Measurements from ENCODE around the gene FPGS. TPM values are rescaled to one million over a fixed set of nuclear protein-coding genes. Genes with fewer than 3 reads are reported as not detected.
A peak's percentile ranks its signal among the peaks of the same experiment; 100 is the strongest.
"Not testable (repeated sequence)": the region's sequence is repeated elsewhere in the genome, so short reads cannot be mapped to it uniquely, and the experiment has no call there.

Gene FPGS
- total RNA-seq, 1 donor from 2014 or later = 36.5 TPM

DNA sequence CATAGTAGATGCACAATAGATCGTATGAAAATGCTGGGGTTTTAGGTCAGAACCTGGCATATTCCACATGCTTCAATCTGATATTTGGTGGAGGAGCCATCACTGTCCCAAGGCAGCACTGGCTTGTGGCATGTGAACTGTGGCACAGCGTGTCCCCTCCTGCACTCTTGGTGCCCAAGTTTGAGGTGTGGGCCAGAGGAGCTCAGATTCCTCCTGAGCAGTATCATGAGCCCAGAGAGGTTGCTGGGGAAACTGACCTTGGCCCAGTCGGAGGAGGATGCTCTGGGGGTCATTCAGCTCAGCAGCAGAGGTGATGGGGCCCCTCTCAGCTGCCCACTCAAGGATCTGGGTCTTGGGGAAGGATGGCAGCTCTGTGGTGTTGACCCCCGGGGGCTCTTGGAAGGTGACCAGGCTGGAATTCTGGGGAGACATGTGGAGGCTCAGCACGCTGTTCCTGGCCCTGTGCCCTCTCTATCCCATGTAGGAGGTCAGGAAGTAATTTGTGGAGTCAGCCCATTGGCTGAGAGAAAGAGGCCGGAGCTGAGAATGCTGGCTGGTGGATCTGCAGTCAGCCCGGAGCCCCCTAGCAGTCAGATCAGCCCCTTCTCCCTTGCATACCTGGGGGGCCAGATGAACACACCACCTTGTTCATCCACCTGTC lies 23.7 kb downstream of the FPGS start:
- DNase-seq (ENCODE audit: low spot score) = no peak
- intact Hi-C loops (cut with DNase I) = loop anchor here (5.0 kb wide), 1 partner anchor 36 kb away; no protein-coding TSS in a partner anchor

DNA sequence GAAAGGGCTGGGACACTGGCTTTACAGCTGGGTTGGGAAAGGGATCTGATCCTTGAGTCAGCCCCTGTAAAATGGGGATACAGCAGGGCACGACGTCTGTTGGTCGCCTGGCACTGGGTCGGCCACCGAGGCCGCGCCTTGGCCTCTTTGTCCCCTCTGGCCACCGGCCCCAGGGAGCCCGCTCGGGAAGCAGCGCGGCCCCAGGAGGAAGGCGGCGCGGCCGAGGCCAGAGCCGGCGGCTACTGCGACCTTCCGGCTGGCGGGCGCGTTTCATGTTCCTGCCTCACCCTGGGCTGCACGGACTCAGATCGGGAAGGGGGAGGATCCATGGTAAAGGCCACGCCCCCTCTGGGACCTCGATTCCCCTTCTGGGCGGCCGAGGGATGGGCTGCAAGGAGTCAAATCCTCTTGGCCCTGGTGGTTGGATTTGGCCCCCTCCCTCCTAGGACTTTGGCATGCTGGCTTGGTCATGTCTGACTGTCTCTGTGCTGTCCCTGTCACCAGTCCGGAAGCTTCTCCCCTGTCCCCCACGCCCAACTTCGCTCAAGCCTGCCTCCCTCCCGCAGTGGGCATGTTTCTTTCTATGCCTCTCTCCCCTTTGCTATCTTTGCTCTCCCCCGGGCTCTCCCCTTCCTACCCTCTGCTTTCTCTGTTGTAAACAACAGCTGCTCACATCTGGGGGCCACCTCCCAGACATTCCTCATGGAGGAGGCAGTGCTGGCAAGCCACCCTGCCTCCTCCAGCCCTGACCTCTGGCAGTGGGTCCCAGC lies 25.8 kb downstream of the FPGS start:
- intact Hi-C loops (cut with DNase I) = loop anchor here (5.0 kb wide), 1 partner anchor 34 kb away; no protein-coding TSS in a partner anchor
- DNase-seq (ENCODE audit: low spot score) = peak; percentile 94

DNA sequence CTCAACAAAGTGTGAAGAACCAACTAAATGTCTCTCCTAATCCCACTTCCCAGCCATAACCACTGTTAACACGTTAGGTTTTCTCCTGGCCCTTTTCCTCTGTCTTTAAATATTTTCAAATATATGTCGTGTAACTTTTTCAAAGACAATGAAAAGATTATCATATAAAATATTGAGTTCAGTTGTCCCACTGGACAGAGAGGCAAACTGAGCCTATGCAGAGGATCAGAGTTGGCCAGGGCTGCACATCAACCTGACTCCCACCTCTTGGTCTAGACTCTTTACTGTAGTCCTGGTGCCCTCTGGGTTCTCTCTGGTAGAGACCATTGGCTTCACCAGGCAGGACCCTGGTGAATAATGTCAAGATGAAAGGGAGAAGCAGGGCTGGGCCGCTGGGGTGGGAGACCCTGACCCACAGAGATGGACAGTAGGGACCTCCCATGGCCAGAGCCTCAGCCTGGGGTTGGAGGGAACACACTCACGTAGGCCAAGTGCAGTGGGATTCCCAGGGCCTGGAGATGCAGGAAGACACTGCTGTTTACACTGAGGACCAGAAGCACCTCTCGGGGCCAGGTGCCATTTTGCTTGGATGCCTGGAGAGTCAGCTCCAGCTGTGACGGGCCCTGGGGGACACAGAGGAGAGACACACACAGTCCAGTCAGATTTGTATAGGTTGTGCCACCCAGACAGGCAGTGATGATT lies 26.7 kb downstream of the FPGS start:
- intact Hi-C loops (cut with DNase I) = loop anchor here (5.0 kb wide), 1 partner anchor 33 kb away; no protein-coding TSS in a partner anchor
- DNase-seq (ENCODE audit: low spot score) = no peak

DNA sequence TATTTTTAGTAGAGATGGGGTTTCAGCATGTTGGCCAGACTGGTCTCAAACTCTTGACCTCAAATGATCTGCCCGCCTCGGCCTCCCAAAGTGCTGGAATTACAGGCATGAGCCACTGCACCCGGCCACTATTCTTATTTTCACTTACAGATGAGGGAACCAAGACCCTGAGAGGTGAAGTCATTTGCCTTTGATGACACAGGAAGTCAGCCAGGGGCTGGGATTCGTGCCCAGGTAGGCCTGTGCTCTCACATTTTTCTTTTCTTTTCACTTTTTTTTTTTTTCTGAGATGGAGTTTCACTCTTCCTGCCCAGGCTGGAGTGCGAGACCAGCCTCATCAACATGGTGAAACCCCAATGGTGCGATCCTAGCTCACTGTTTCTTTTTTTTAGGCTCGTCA lies 29.6 kb downstream of the FPGS start:
- DNase-seq (ENCODE audit: low spot score) = no peak
- intact Hi-C loops (cut with DNase I) = no loop called here

DNA sequence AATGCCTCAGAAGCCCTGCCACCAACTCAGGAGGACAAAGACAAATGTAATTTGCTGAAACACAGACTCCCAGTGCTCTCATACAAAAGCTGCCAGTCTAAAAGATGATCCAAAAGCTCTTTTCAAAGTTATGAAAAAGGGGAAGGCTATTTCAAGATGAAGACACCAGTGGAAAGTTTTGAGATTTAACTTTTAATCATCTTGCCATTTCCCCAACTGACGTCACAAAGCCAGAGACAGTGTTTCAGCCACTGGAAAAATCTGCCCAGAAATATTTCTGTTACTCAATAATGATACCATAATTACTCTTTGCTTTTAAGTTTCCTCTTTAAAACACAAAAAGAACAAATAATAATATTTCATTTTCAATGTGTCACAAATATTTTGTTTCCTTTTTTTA lies 30.9 kb downstream of the FPGS start:
- intact Hi-C loops (cut with DNase I) = no loop called here
- DNase-seq (ENCODE audit: low spot score) = no peak

DNA sequence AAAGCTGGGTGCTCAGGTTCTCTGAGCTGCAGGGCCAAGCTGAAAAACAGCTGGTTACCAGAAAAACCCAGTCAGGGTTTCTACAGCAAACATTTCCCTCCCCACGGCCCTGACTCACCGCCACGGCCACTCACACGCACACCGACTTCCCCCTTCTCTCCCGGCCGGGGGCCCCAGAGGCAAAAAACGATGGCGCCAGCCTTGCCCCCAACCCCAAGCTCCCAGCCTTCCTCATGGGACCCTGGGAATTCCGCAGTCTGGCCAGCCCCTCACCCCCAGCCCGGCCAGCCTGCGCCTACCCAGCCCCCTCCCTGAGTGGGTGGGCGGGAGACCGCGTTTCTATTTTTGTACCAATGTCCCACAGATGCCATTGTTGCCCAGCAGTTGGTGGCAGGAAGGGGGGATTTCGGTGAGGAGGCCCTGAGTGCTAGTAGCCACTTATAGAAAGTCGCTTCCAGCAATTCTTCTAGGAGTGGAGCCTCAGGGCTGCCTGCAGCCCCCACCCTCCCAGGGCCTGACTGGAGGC lies 33.4 kb downstream of the FPGS start:
- intact Hi-C loops (cut with DNase I) = no loop called here
- DNase-seq (ENCODE audit: low spot score) = no peak

DNA sequence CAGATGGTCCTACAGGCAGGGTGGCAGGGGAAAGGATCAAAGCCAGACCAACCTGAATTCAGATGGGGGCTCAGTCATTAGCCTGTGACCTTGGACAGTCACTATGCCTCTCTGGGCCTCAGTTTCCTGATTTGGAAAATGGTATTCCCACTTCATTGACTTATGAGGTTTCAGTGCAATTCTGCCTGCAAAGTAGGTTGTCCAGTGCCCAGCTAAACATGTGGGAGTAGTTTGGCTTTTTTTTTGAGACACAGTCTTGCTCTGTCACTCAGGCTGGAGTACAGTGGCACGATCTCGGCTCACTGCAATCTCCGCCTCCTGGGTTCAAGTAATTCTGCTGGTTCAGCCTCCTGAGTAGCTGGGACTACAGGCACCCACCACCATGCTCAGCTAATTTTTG lies 33.9 kb downstream of the FPGS start:
- DNase-seq (ENCODE audit: low spot score); intact Hi-C loops (cut with DNase I): not testable (repeated sequence)

DNA sequence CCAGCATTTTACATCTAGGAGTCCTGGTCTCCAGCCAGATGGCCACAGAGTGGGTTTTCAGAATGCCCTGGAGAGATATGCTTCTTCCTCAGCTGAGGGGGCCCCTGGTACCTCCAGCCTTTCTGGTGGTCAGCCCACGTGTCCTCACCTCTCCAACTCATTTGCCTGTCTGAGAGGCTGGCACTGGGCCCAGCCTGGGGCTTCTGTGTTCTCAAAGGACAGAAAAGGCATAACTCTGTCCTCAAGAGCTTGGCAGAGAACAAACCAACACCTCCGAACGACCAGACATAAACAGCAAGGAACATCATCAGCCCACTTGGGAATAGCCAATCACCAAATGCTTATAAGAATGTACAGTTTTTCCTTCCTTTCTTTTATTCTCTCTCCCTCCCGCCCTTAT lies 34.7 kb downstream of the FPGS start:
- intact Hi-C loops (cut with DNase I) = no loop called here
- no peak for DNase-seq (ENCODE audit: low spot score)

DNA sequence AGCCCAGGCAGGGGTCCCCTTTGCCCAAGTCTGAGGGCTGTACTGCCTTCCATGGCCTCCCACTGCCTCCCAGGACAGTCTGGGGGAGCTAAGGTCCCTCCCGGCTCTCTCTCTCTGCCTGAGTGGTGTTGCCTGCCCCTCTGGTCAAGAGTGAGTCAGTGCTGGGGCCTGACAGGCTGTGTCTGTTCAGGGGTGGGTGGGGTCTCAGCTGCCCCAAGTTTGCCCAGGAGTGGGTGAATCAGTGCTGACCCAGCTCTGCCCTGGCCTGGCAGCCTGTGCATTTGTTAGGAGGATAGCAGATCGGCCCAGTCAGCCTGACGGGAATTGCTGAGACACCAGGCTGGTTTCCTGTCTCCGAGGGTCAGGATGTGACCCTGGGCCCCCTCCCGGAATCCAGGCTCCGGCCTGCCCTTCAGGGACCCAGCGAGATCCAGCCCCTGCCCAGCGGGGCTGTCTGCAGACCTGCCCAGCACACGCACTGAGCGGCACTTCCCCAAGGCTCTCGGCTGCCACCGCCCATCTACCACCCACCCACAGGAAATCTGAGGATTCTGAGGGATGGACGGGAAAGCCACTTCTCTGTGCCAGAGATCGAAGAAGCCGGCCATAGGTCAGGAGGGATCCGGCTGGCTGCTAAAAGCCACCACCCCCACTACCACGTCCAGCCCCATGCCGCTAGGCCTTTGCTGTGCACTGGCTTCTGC lies 35.8 kb downstream of the FPGS start:
- intact Hi-C loops (cut with DNase I) = no loop called here
- peak; percentile 87 for DNase-seq (ENCODE audit: low spot score)

DNA sequence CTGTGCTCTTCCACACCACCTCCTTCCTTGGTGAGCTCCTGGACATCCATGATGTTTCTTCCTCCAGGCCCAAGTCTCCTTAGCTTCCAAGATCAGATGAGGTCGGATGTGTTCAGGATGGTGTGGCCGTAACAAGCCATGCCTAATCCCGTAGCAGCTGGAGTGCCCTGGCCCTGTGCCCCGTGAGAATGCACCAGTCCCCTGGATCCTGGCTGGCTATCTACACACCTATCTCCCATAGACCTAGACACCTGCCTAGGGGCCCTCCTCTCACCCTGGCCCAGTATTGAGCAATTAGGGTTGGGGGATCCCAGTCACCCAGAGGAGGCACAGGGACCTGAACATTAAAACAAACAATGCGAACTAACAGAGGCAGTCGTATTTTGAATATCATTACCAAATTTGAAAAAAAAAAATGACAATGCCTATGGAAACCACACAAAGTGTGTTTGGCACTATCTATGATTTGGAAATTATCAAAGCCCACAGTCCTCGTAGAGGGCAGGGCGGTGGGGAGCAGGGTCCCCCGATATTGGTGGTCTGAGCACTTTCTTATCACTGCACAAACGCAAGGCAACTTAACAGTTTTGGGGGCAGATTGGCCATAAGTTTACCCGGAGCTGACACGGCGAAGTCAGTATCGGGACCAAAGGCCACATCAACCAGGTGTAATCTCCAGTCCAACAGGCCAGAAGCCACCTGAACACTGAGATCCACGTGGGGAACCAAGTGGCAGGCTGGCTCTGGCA lies 38.6 kb downstream of the FPGS start:
- no peak for DNase-seq (ENCODE audit: low spot score)
- intact Hi-C loops (cut with DNase I) = no loop called here

DNA sequence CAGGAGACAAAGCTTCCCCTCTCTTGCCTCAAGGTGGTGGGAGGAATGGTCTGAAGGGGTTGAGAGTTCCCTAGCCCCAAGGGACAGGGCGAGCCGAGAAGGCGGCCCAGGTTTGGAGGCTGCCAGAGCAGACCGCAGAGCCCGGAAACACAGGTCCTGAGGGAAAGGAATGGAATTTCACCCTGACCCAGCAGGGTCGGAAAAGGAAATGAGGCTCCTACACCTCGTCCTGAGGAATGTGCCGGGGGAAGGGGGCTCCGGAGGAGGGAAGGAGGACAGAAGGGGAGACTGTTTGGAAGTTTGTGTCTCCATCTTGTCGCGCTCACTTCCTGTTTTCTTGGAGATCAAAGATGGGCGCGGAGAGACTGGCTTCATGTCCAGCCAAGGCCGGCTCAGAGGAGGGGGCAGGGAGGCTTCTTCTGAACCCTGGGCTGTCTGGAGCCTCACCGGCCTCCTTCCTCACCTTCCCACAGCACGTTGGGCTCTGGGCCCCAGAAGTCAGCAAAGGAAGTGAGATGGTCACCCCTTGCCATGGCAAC lies 42.2 kb downstream of the FPGS start:
- intact Hi-C loops (cut with DNase I) = no loop called here
- DNase-seq (ENCODE audit: low spot score) = no peak

DNA sequence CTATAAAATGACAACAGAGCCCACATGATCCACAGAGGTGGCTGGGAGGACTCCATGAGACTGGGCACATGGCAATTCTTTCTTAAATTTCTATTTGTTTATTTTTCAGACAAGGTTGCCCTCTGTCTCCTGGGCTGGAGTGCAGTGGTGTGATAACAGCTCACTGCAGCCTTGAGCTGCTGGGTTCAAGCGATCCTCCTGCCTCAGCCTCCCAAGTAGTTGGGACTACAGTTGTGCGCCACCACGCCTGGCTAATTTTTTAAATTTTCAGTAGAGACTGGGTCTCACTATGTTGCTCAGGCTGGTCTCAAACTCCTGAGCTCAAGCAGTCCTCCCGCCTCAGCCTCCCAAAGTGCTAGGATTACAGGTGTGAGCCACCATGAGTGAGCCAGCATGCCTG lies 42.9 kb downstream of the FPGS start:
- DNase-seq (ENCODE audit: low spot score); intact Hi-C loops (cut with DNase I): not testable (repeated sequence)

DNA sequence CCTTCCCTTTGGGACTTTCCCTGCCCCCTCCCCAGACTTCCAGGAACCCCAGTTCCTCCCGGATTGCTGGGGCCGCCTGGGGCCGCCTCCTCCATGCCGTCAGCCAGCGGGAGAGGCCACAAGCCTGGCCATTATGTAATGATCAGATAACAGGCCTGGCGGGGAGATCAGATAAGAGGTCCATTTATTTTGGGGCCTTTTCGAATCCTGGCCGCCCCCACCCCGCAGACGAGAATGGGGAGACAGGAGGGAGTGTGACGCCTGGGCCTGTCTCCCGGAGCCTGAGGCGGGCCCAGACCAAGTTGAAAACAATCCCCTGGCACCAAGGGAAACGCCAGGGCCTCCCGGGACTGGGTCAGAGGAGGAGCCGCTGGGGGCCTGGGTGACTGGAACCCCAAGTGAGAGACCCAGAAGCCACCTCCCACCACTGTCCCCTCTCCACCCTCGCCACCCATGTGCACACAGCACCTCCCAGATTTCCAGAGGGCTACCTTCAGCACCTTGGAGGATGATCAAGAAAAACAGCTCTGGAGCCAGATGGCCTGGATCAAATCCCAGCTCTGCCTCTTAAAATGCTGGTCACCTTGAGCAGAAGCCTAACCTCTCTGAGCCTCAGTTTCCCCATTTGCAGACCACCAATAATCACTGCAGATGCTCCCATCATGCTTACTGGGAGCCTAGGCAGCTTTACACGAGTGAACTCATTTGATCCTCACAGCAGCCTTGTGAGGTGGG lies 43.9 kb downstream of the FPGS start:
- intact Hi-C loops (cut with DNase I) = no loop called here
- DNase-seq (ENCODE audit: low spot score) = no peak

DNA sequence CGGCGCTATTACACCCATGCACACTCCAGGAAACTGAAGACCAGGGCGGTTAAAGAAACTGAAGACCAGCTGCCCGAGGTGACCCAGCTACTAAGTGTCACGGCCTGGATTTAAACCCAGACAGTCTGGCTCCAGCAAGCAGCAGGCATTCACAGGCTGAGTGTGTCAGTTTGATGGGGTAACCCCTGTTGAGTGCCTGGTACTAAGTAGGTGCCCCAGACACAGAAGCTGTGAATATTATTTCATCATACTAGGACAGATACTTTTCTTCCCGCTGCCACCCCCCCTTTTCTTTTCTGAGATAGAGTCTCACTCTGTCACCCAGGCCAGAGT lies 44.5 kb downstream of the FPGS start:
- DNase-seq (ENCODE audit: low spot score) = no peak
- intact Hi-C loops (cut with DNase I) = no loop called here

DNA sequence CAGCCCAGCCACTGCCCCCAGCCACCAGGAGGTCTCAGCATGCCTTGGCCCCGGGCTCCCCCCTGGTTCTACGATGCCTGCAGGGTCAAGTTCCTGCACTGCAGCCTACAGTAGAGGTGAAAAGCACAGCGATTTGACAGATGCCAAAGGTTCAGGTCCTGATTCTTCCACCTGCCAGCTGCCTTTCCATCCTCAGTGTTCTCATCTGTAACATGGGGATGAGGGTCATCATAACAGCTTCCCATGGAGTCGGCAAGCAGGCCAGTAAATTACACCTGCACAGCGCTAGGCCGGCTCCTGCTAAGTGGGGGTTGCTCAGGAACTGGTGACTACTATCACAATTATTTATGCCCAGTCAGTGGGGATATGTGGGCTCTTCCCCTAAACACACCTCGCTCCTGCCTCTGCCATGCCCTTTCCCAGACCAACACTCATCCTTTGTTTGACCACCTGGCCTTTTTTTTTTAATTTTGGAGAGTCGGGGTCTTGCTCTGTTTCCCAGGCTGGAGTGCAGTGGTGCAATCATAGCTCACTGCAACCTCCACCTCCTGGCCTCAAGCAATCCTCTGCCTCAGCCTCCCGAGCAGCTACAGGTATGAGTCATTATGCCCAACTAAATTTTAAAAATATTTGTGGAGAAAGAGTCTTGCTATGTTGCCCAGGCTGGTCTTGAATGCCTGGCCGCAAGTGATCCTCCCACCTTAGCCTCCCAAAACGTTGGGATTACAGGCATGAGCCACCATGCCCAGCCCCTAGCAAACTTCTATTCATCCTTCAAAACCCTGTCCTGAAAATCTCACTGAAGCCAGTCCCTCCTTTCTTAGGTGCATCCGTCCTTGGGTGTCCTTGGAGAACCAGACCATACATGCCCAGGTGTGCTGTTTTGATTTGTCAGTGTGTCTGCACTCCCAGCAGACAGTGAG lies 45.4 kb downstream of the FPGS start:
- DNase-seq (ENCODE audit: low spot score) = no peak
- intact Hi-C loops (cut with DNase I) = no loop called here

DNA sequence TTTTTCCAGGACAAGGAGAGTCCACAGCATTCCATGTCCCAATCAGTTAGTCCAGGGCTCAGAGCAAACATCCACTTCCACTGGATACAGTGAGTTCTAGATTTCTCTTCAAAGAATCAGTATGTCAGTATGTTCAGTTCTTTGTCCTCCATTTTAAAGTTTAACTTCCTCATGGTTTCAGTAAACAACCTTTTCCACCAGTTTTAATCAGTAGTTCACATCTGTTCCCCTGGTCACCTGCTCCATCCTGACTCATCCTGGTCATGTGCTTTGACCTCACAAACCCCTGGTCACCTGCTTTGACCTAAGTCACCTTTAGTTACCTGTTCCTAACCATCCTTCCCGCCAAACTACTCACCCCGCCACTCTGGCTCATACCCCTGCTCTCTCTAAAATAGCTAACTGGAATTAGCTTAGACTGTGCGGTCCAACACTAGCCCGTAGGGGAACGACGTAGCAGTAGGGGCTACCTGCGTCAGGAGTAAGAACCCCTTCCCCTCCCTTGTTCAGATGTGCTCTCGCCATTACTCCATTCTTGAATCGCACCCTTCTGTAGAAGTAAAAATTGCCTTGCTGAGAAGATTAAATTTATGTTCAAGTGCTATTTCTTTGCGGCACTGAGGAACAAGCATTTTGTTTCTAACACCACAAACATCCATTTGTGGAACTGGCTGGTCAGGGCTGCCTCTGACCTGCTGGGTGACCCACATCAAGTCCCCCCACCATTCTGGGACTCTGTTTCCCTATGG lies 46.2 kb downstream of the FPGS start:
- DNase-seq (ENCODE audit: low spot score) = no peak
- intact Hi-C loops (cut with DNase I) = no loop called here

Measured in cardiac septum (tissue), 1 donor.